ENCODE measurements around the gene SEMA6A.
"Not testable (repeated sequence)": the region's sequence is repeated elsewhere in the genome, so short reads cannot be mapped to it uniquely, and the experiment has no call there.

The SEMA6A gene

DNA sequence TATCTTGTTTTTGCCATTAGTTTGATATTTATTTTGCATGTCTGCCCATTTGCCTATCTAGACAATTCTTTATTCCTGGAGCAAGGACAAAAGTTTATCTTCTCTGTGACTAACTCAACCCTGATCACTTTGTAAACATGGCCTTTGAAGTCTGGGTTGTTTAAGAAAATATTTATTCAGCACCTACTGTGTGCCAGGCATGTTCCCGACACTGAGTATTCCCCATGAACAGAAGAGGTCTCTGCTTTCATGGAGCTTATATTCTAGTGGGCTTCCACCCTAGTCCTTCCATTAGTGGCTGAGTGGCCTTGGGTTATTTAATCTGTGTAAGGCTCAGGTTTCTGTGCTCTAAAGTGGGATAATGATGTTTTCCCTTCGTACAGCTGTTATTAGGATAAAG, 49.7 kb downstream of the SEMA6A start:
- DNase-seq (ENCODE audit: low read depth in 4 of 4, low spot score in 1 of 4): no peak

GRCh38 chr5:116524051-116524904, 50.3 kb downstream of the SEMA6A start:
- no peak for DNase-seq (ENCODE audit: low read depth in 4 of 4, low spot score in 1 of 4)

- DNase-seq (ENCODE audit: low read depth in 4 of 4, low spot score in 1 of 4): not testable (repeated sequence)
Measured at GRCh38 chr5:116523182-116523581, 51.4 kb downstream of the SEMA6A start.

DNA sequence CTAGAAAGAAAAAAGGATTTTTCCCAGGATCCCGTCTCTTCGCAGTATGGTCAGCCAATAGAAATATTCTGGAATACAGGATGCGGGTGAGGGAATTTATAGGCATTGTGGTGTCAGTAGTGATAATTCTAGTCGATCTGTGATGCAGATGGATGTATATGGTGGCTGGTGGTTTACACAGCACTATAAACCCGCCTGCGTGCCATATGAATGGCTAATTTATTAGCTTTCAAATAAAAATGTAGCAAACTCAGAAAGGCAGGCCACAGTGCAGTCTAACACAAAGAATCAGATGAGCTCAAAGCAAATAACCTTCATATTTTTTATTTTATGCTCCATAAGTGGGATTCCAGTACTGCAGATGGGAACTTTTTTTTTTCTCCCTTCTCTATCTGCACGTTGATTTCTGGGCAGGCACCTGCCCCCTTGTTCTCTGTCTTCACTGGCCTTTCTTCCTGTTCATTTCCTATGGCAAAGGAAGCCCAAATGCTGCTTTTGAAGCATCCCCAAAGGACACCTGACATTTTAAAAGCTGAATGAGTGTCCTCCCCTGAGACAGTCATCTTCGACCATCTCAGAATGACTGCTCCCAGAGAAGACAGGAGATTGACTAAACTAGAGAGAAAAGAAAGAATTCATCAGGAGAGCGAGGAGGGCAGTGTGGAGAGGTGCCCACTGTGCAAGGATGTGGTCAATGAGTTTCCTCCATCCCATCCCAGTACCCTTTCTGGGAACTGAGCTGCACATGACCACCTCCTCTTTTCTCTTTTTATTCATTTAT, 52.1 kb downstream of the SEMA6A start:
- DNase-seq (ENCODE audit: low read depth in 4 of 4, low spot score in 1 of 4): no peak

GRCh38 chr5:116521173-116521872, 53.3 kb downstream of the SEMA6A start:
- no peak for DNase-seq (ENCODE audit: low read depth in 4 of 4, low spot score in 1 of 4)

- DNase-seq (ENCODE audit: low read depth in 4 of 4, low spot score in 1 of 4): no peak
Measured at GRCh38 chr5:116520771-116521170, 53.9 kb downstream of the SEMA6A start.

- DNase-seq (ENCODE audit: low read depth in 4 of 4, low spot score in 1 of 4): no peak
Measured at GRCh38 chr5:116518423-116518822, 56.2 kb downstream of the SEMA6A start.

- no peak for DNase-seq (ENCODE audit: low read depth in 4 of 4, low spot score in 1 of 4)
Measured at GRCh38 chr5:116517488-116517887, 57.1 kb downstream of the SEMA6A start.

- DNase-seq (ENCODE audit: low read depth in 4 of 4, low spot score in 1 of 4): no peak
Measured at GRCh38 chr5:116516021-116516420, 58.6 kb downstream of the SEMA6A start.

- no peak for DNase-seq (ENCODE audit: low read depth in 4 of 4, low spot score in 1 of 4)
Measured at GRCh38 chr5:116514421-116514970, 60.1 kb downstream of the SEMA6A start.

DNA sequence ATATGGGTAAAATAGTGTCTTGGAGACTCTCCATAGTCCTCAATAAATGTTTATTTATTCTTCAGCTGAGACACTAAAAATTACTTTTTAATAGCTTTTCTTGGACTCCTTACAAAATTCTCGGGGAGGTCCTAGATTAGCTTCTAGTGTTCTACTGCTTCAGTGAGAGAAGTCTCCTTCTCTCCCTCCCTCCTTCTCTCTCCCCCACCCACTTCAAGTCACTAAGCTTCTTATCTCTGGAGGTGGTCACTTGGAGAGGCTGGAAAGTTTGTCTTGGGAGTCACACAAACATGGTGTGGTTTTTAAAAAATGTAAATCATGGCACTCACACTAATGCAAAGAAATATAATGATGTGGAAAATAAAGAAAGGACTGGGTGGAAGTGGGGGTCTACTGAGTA, 64.1 kb downstream of the SEMA6A start:
- no peak for DNase-seq (ENCODE audit: low read depth in 4 of 4, low spot score in 1 of 4)

DNA sequence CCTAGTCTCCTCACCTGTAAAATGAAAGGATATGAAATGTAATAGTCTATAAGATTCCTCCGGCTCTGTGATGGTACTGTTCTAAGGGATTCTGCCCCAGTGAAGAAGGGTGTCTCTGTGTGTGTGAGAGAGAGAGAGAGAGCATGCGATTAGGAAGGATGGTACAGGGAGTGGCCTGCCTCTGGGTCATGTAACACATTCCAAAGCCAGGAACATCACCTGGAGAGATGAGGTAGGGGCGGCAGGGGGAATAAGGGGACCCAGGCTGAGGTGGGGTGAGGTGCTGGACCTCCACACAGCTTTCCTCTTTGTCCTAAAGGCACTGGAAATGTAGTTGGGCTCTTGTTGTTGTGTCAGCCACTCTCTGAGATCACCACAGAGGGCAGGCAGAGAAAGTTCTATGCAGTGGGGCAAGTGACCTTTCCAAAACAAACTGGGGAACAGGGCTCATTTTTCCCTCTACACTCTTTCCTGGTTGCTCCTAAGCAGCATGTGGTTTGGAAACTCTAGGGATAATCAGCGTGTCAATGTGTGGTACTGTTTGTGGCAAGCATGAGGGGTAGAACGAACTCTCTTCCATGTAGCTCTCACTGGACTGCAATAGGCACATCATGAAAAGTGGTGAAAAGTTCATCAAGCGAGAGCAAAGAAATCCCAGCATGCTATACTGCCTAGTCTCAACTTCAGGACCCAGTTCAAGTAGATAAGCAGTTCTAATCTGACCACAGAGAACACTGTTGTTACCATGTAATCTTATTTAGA, 65.0 kb downstream of the SEMA6A start:
- DNase-seq (ENCODE audit: low read depth in 4 of 4, low spot score in 1 of 4): no peak

DNA sequence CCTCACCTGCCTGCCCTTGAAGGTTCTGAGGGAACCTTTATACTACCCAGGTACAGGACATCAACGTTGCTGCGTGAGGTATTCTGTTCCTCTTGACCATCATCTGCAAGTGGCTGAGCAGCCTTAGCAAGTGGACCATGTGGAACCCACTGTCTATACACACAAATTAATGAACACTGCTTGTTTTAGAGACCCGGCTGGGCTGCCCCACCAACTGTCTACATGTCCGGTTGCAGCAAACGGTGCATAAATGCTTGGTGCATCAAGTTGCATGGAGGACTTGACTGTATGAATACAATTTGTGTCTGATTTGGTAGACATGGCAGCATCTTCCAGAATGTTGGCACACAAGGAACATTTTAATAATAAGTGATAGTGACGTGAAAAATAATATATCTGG, 65.8 kb downstream of the SEMA6A start:
- DNase-seq (ENCODE audit: low read depth in 4 of 4, low spot score in 1 of 4): no peak

GRCh38 chr5:116507941-116508655, 66.5 kb downstream of the SEMA6A start:
- no peak for DNase-seq (ENCODE audit: low read depth in 4 of 4, low spot score in 1 of 4)

- DNase-seq (ENCODE audit: low read depth in 4 of 4, low spot score in 1 of 4): no peak
Measured at GRCh38 chr5:116507051-116507537, 67.5 kb downstream of the SEMA6A start.

GRCh38 chr5:116506488-116506887, 68.1 kb downstream of the SEMA6A start:
- DNase-seq (ENCODE audit: low read depth in 4 of 4, low spot score in 1 of 4): no peak

DNA sequence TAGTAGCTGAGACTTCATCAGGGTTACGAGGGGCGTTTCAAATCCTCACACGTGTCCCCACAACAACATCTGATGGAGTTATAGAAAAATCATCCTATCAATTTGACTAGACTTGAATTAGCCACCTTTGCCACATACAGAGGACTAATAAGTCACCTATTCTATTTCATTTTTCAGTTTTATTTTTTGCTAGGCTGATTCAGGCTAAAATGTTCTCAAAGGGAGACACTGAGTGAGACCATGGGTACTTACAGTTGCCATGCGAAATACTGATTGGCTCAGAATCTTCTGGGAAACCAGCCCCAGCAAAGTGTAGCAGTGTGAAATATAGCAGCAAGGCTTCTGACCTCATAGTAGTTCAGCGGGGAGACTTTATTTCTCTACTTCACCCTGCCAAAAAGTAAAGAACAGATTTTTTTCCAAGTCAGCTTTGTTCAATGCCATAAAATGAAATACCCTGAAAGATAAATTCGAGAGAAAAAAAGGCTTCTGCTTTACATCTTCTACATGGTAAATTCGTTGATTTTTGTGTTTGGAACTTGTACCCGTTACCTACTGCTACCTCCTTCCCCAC, 69.9 kb downstream of the SEMA6A start:
- DNase-seq (ENCODE audit: low read depth in 4 of 4, low spot score in 1 of 4): no peak

DNA sequence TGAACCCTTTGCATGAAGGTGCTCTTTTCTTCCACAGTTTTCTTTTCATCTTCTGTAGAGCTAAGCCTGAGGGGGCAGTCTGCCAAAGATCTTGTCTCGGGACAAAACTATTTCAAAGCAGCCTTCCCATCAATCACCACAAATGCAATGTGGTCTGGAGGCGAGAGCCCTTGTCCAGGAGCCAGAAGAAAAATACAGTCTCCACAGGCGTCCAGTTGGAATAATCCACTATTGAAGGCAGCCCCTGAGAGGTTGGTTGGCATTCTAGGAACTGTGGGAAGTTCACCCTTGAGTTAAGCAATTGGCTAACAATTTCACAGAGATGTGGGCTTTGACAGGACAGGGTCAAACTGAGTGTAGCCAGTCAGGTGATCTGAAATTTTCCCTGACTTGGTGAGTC, 72.0 kb downstream of the SEMA6A start:
- no peak for DNase-seq (ENCODE audit: low read depth in 4 of 4, low spot score in 1 of 4)

- no peak for DNase-seq (ENCODE audit: low read depth in 4 of 4, low spot score in 1 of 4)
Measured at GRCh38 chr5:116502138-116502537, 72.5 kb downstream of the SEMA6A start.
